ENCODE measurements around the gene TOR1A. TPM values are rescaled to one million over a fixed set of nuclear protein-coding genes. Genes with fewer than 3 reads are reported as not detected.

TOR1A gene
- total RNA-seq, 6 donors from 2014 or later = 15.6 to 56.5 (median 34.7) TPM

DNA sequence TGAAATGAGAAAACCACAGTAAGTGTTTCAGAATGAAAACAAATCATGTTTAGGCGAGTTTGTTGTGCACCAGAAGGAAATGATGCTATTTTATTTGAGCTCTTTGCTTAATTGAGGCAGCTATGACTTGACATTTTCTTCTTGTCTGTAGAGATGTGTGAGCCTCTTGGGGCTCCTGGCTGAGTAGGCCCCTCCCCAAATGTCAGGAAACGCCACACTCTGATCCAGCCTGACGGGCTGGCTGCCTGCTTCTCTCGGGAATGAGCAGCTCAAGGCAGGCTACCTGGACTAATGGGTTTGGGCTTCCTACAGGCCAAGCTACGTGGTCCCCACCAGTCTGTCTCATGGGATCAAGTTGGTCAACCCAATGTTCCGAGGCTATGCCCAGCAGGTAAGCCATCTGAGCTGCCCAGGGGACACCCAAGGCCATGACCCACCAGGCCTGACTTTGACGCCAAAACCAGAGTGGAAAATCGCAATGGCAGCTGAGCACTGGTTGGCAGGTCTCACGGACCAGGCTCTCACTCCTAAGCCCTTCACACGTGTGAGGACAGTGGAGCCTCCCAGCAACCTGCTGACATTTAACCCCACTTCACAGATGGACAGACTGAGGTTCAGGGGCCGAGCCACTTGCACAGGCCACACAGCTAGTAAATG, 41.2 kb upstream of the TOR1A start:
- no peak for TF ChIP-seq POLR2A (IDR thresholded peaks at IDR 0.05)
- TF ChIP-seq POLR2AphosphoS5 (IDR thresholded peaks at IDR 0.05) = no peak
- TF ChIP-seq, protein P1, sequence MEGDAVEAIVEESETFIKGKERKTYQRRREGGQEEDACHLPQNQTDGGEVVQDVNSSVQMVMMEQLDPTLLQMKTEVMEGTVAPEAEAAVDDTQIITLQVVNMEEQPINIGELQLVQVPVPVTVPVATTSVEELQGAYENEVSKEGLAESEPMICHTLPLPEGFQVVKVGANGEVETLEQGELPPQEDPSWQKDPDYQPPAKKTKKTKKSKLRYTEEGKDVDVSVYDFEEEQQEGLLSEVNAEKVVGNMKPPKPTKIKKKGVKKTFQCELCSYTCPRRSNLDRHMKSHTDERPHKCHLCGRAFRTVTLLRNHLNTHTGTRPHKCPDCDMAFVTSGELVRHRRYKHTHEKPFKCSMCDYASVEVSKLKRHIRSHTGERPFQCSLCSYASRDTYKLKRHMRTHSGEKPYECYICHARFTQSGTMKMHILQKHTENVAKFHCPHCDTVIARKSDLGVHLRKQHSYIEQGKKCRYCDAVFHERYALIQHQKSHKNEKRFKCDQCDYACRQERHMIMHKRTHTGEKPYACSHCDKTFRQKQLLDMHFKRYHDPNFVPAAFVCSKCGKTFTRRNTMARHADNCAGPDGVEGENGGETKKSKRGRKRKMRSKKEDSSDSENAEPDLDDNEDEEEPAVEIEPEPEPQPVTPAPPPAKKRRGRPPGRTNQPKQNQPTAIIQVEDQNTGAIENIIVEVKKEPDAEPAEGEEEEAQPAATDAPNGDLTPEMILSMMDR (IDR thresholded peaks at IDR 0.05) = no peak
- TF ChIP-seq EP300 (IDR thresholded peaks at IDR 0.05) = no peak
- H3K27ac ChIP-seq = peak overlapping the region in 1 of 4 donors; percentile 35
- no peak for ATAC-seq (ENCODE audit: low FRiP score in 2 of 2)
- H3K36me3 ChIP-seq = peaks cover 8 to 70% (median 39%) of the 10 kb centered on the region in 4 donors
- H3K4me3 ChIP-seq = no peak overlapping the region
- WGBS, 2 donors = 33 to 58% methylated on average over 4 to 10 of the region's 11 CpGs
- H3K27me3 ChIP-seq = no peaks in the 10 kb centered on the region
- no peak for DNase-seq
- H3K4me1 ChIP-seq = no peaks in the 10 kb centered on the region
- H3K9me3 ChIP-seq = no peaks in the 10 kb centered on the region

DNA sequence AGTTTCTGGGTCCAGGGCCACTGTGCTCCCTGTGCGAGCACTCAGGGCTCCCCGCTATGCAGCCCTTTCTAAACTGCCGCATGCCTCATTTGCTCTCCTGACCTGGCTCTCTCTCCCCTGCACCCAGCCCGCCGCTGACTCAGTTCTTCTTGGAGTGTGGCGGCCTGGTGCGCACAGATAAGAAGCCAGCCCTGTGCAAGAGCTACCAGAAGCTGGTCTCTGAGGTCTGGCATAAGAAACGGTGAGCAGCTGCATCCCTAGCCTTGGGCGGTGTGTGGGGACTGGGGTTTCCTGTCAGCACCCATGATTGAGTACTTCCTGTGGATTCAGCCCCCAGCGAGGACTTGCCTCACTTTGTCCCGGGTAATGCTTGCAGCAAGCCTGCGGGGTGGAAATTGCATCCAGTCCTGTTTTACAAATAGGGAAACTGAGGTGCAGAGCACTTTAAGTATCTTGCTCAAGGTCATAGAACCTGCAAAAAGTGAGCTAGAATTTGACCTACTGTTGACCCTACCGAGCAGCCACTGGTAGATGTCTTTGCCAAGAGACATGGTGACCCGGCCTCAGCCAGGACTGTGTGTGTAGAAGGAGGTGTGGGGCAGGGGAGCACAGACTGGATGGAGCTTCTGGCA, 39.2 kb upstream of the TOR1A start:
- peaks cover 8 to 63% (median 44%) of the 10 kb centered on the region in 4 donors for H3K36me3 ChIP-seq
- DNase-seq = peak in 1 of 2 donors; percentile 53

DNA sequence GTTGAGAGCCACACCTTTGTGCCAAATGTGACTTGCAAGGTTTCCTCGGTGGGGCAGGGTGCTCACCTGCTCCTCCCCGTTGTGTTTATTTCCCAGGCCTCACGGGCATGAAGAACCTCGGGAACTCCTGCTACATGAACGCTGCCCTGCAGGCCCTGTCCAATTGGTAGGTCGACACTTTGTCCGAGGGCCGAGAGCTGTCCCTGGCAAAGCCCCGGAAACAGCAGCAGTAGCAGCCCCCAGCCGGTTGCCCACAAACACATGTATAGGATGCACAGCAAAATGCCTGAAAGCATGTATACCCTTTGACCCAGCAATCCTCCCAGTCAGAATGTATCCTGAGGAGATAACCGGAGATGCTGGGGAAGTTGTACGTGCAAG, 37.5 kb upstream of the TOR1A start:
- no peak overlapping the region for H3K4me3 ChIP-seq
- no peak for ATAC-seq (ENCODE audit: low FRiP score in 2 of 2)
- WGBS, 2 donors = 80 to 86% methylated on average over 8 to 12 of the region's 12 CpGs
- TF ChIP-seq POLR2AphosphoS5 (IDR thresholded peaks at IDR 0.05) (no peak), POLR2A (IDR thresholded peaks at IDR 0.05) (no peak), EP300 (IDR thresholded peaks at IDR 0.05) (no peak)
- TF ChIP-seq, protein P1 (IDR thresholded peaks at IDR 0.05) = no peak
- no peaks in the 10 kb centered on the region for H3K9me3 ChIP-seq
- H3K27me3 ChIP-seq = no peaks in the 10 kb centered on the region
- H3K4me1 ChIP-seq = no peaks in the 10 kb centered on the region
- no peak for DNase-seq
- no peak overlapping the region for H3K27ac ChIP-seq
- peaks cover 8 to 74% (median 45%) of the 10 kb centered on the region in 4 donors for H3K36me3 ChIP-seq

More for the DNA sequence above, 39.2 kb upstream of the TOR1A start:
- peak in 1 of 2 donors; percentile 20 for ATAC-seq (ENCODE audit: low FRiP score in 2 of 2)
- Histone ChIP-seq H3K9me3 (no peaks in the 10 kb centered on the region), H3K27ac (no peak overlapping the region), H3K4me1 (no peaks in the 10 kb centered on the region), H3K4me3 (no peak overlapping the region), H3K27me3 (no peaks in the 10 kb centered on the region)
- TF ChIP-seq POLR2A (IDR thresholded peaks at IDR 0.05) (no peak), POLR2AphosphoS5 (IDR thresholded peaks at IDR 0.05) (peak in 1 of 2 donors; percentile 38), EP300 (IDR thresholded peaks at IDR 0.05) (no peak)
- TF ChIP-seq, protein P1 (IDR thresholded peaks at IDR 0.05) = no peak
- WGBS, 2 donors = 63 to 64% methylated on average over 7 to 13 of the region's 14 CpGs

DNA sequence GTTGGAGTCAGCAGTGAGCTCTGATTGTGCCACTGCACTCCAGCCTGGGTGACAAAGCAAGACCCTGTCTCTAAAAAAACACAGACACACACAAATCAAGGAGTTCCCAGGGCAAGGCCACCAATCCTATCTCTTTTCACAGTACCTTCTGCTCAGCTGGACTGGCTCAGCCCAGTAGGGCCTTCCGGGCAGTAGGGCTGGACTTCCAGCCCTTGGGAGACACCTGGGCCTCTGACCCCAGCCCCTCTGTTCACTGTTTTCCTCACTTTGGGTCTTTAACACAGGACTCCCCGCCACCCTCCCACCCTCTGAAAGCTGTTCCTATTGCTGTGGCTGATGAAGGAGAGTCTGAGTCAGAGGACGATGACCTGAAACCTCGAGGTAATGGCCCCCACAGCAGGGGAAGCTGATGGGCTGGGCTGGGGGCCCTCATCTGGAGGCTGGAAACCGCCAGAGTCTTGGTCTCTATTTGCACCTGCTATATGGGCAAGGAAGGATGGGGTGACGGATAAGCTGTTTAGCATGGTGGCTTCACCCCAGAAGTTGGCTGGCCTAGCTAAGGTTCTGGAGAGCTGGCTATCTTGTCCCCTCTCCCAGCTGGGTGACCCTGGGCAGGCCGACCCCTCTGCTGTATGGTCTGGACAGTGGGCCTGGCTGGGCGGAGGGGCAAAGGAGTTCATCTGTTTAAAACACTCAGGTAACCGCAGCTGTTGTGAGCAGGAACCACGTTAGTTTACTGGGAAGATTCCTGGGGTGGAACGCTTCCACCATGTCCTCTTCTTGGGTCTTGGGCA, 36.9 kb upstream of the TOR1A start:
- DNase-seq (no peak), ATAC-seq (ENCODE audit: low FRiP score in 2 of 2) (no peak)
- Histone ChIP-seq H3K27me3 (no peaks in the 10 kb centered on the region), H3K4me1 (no peaks in the 10 kb centered on the region), H3K9me3 (no peaks in the 10 kb centered on the region), H3K4me3 (no peak overlapping the region), H3K36me3 (peaks cover 8 to 74% (median 45%) of the 10 kb centered on the region in 4 donors), H3K27ac (no peak overlapping the region)
- TF ChIP-seq, protein P1 (IDR thresholded peaks at IDR 0.05) = no peak
- no peak for TF ChIP-seq POLR2A (IDR thresholded peaks at IDR 0.05)
- TF ChIP-seq POLR2AphosphoS5 (IDR thresholded peaks at IDR 0.05) = no peak
- TF ChIP-seq EP300 (IDR thresholded peaks at IDR 0.05) = no peak
- WGBS, 2 donors = 66 to 78% methylated on average over 6 to 10 of the region's 11 CpGs
